H54 (cell line): Measurements from ENCODE around the gene DNAJC11.

ENCODE experiments used
- DNase-seq: peaks from one replicate; pipeline ENCODE4 v3.0.0; 2011; ENCODE audit warnings: low spot score, mixed read lengths; ENCODE audit not compliant: insufficient read length
- FAIRE-seq: peaks from 3 replicates; lab custom pipeline; 2011; peaks lifted over from hg19 to GRCh38; lab: Jason Lieb, UNC
- POLR2A ChIP-seq: IDR thresholded peaks from 2 replicates; pipeline ENCODE4 v1.6.1; 2011; ENCODE audit warnings: low read depth, mild to moderate bottlenecking, low read length

Gene DNAJC11

GRCh38 chr1:6588893-6589520 is 112.6 kb downstream of the DNAJC11 start:
- FAIRE-seq (no peak), DNase-seq (no peak)
- no peak for TF ChIP-seq POLR2A

DNA sequence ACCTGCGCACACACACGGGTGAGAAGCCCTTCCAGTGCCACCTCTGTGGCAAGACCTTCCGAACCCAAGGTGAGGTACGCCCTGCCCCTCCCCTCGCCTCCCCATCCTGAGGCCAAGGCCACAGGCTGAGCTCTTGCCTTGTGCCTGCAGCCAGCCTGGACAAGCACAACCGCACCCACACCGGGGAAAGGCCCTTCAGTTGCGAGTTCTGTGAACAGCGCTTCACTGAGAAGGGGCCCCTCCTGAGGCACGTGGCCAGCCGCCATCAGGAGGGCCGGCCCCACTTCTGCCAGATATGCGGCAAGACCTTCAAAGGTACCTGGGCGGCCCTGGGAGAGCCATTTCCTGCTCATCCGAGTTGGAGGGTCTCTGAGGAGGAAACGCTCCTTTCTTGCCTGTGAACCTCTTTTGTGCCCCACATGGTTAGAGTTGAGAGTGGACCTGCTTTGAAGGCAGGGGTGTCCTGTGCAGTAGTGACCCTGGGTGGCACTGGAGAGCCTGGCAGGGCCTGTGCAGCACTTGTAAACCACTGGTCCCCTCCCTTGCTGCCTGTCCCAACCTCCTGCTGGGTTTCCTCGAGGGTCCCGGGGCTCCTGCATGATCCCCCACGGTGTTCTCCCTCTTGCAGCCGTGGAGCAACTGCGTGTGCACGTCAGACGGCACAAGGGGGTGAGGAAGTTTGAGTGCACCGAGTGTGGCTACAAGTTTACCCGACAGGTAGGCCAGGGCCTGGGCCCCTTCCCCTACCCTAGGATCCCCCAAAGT is 113.3 kb downstream of the DNAJC11 start:
- FAIRE-seq (no peak), DNase-seq (no peak)
- TF ChIP-seq POLR2A: no peak

DNA sequence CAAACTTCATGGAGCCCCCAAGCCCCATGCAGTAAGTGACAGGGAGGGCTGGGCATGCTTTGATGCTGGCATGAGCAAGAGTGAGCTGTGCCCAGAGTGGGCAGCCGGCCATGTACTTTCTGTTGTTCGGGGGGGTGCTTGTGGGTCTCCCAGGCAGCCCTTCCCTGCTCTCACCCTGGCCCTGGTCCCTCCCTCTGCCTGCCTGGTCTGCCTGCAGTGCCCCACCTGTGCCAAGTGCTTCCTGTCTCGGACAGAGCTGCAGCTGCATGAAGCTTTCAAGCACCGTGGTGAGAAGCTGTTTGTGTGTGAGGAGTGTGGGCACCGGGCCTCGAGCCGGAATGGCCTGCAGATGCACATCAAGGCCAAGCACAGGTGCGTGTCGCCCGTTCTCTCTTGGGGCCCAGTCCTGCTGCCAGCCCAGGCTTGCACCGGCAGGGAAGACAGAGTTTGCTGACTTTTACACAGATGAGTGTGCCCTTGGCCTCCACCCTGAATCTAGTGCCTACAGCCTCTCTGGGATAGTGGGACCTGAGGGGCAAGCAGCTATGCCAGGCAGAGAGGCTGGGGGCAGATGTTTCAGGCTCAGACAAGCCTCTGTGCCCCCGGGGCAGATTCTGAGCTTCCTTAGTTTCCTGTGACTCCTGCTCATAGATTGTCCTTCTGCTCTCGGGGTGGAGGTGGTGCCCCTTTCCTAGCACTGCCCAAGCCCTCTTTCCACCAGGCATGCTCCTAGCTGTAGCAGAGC is 114.2 kb downstream of the DNAJC11 start:
- no peak for DNase-seq
- FAIRE-seq: no peak
- no peak for TF ChIP-seq POLR2A

GRCh38 chr1:6586404-6586816 is 115.2 kb downstream of the DNAJC11 start:
- no peak for TF ChIP-seq POLR2A
- no peak for FAIRE-seq
- DNase-seq: no peak

DNA sequence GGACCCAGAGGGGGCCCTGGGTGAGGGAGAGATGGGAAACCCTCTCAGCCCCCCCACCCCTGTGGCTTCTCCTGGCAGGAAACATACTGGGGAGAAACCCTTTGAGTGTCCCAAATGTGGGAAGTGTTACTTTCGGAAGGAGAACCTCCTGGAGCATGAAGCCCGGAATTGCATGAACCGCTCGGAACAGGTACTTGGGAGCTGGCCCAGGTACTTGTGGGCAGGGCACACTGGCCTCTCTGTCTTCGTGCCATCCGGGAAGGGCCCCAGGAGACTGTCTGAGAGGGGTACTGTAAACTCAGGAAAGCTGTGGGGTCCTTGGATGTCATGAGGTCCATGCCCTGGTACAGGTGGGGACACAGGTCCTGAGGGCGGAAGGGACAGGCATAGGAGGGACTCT is 115.8 kb downstream of the DNAJC11 start:
- no peak for DNase-seq
- FAIRE-seq: no peak

GRCh38 chr1:6585081-6585722 is 116.4 kb downstream of the DNAJC11 start:
- TF ChIP-seq POLR2A: no peak
- DNase-seq: no peak
- FAIRE-seq: no peak

More for the DNA sequence above, 115.8 kb downstream of the DNAJC11 start:
- TF ChIP-seq POLR2A: no peak
